H9 (cell line): ENCODE results near the gene RAD50. TPM values are rescaled to one million over a fixed set of nuclear protein-coding genes. Genes with fewer than 3 reads are reported as not detected.

ENCODE experiments used
- DNase-seq: peaks from one replicate; pipeline ENCODE4 v3.0.0-alpha.2; 2017
- H2AFZ ChIP-seq: one replicate; pipeline ENCODE4 v1.6.1; 2013; ENCODE audit warnings: mild to moderate bottlenecking, low read length, control low read depth, moderate library complexity
- H2AK5ac ChIP-seq: 2 replicates; pipeline ENCODE4 v1.6.1; 2013; ENCODE audit warnings: low read length, control low read depth, mixed read lengths; ENCODE audit not compliant: insufficient read length
- H2BK120ac ChIP-seq: one replicate; pipeline ENCODE4 v1.6.1; 2013; ENCODE audit warnings: low read depth, mild to moderate bottlenecking, low read length, control low read depth, inconsistent platforms; ENCODE audit not compliant: poor library complexity, severe bottlenecking
- H2BK12ac ChIP-seq: 2 replicates; pipeline ENCODE4 v1.6.1; 2013; ENCODE audit warnings: low read length, control low read depth, mixed read lengths, low read depth; ENCODE audit not compliant: insufficient read length
- H2BK15ac ChIP-seq: 2 replicates; pipeline ENCODE4 v1.6.1; 2013; ENCODE audit warnings: low read depth, low read length, control low read depth
- H2BK20ac ChIP-seq: one replicate; pipeline ENCODE4 v1.6.1; 2013; ENCODE audit warnings: low read depth, mild to moderate bottlenecking, low read length, control low read depth, inconsistent platforms; ENCODE audit not compliant: poor library complexity, severe bottlenecking
- H2BK5ac ChIP-seq: 2 replicates; pipeline ENCODE4 v1.6.1; 2013; ENCODE audit warnings: low read length, control low read depth, mixed read lengths; ENCODE audit not compliant: insufficient read length
- H3K14ac ChIP-seq: 2 replicates; pipeline ENCODE4 v1.6.1; 2013; ENCODE audit warnings: low read length, control low read depth; ENCODE audit not compliant: insufficient read depth
- H3K18ac ChIP-seq: 2 replicates; pipeline ENCODE4 v1.6.1; 2013; ENCODE audit warnings: low read depth, mild to moderate bottlenecking, mixed read lengths, low read length, control low read depth; ENCODE audit not compliant: insufficient read length
- H3K23ac ChIP-seq: 2 replicates; pipeline ENCODE4 v1.6.1; 2013; ENCODE audit warnings: low read length, control low read depth, mixed read lengths, low read depth; ENCODE audit not compliant: insufficient read length
- H3K23me2 ChIP-seq: 2 replicates; pipeline ENCODE4 v1.6.1; 2013; ENCODE audit warnings: low read depth, mild to moderate bottlenecking, mixed read lengths, low read length, control low read depth; ENCODE audit not compliant: insufficient read length, poor library complexity, severe bottlenecking
- H3K27ac ChIP-seq: 2 replicates; pipeline ENCODE4 v1.5.1; 2013; ENCODE audit warnings: low read length, control low read depth, mixed read lengths, low read depth; ENCODE audit not compliant: insufficient read length
- H3K27me3 ChIP-seq: 2 replicates; pipeline ENCODE4 v1.6.1; 2013; ENCODE audit warnings: low read length, control low read depth, inconsistent platforms; ENCODE audit not compliant: insufficient read depth
- H3K4ac ChIP-seq: 2 replicates; pipeline ENCODE4 v1.6.1; 2013; ENCODE audit warnings: low read depth, mild to moderate bottlenecking, control low read depth, inconsistent platforms, low read length, moderate library complexity
- H3K4me1 ChIP-seq: 2 replicates; pipeline ENCODE4 v1.6.1; 2013; ENCODE audit warnings: low read length, control low read depth, inconsistent platforms; ENCODE audit not compliant: insufficient read depth
- H3K4me2 ChIP-seq: 2 replicates; pipeline ENCODE4 v1.6.1; 2013; ENCODE audit warnings: low read length, control low read depth, mixed read lengths; ENCODE audit not compliant: insufficient read length, insufficient read depth
- H3K56ac ChIP-seq: 2 replicates; pipeline ENCODE4 v1.6.1; 2013; ENCODE audit warnings: low read depth, mild to moderate bottlenecking, mixed read lengths, low read length, control low read depth; ENCODE audit not compliant: insufficient read length
- H3K79me1 ChIP-seq: 2 replicates; pipeline ENCODE4 v1.6.1; 2013; ENCODE audit warnings: low read depth, mild to moderate bottlenecking, moderate library complexity, low read length, control low read depth, inconsistent platforms; ENCODE audit not compliant: insufficient read depth, poor library complexity, severe bottlenecking
- H3K79me2 ChIP-seq: 2 replicates; pipeline ENCODE4 v1.6.1; 2013; ENCODE audit warnings: low read length, control low read depth, inconsistent platforms; ENCODE audit not compliant: insufficient read depth
- H3K9ac ChIP-seq: 2 replicates; pipeline ENCODE4 v1.6.1; 2013; ENCODE audit warnings: low read length, control low read depth, mixed read lengths; ENCODE audit not compliant: insufficient read length; ENCODE audit errors: extremely low read depth
- H3K9me3 ChIP-seq: one replicate; pipeline ENCODE4 v1.6.1; 2013; ENCODE audit warnings: low read depth, low read length, inconsistent platforms; ENCODE audit not compliant: control insufficient read depth
- H3T11ph ChIP-seq: one replicate; pipeline ENCODE4 v1.6.1; 2013; ENCODE audit warnings: mild to moderate bottlenecking, low read length, control low read depth, inconsistent platforms
- H4K20me1 ChIP-seq: one replicate; pipeline ENCODE4 v1.6.1; 2013; ENCODE audit not compliant: control insufficient read depth, insufficient read length, insufficient read depth
- H4K5ac ChIP-seq: 2 replicates; pipeline ENCODE4 v1.6.1; 2013; ENCODE audit warnings: low read depth, mild to moderate bottlenecking, mixed read lengths, low read length, control low read depth; ENCODE audit not compliant: insufficient read length
- H4K8ac ChIP-seq: replicated peaks from 2 replicates; pipeline ENCODE4 v1.6.1; 2013; ENCODE audit warnings: low read length, control low read depth, mixed read lengths, low read depth; ENCODE audit not compliant: insufficient read length
- H4K91ac ChIP-seq: 2 replicates; pipeline ENCODE4 v1.6.1; 2013; ENCODE audit warnings: low read depth, mild to moderate bottlenecking, moderate library complexity, mixed read lengths, low read length, control low read depth; ENCODE audit not compliant: insufficient read length
- H3K27ac Mint-ChIP-seq, 3 experiments: 2 replicates in 2 of 3; 3 replicates in 1 of 3; pipeline ENCODE4 v1.8.0; 2020 to 2021; ENCODE audit warnings: mixed read lengths in 3 of 3, mild to moderate bottlenecking in 1 of 3, moderate library complexity in 1 of 3
- H3K27me3 Mint-ChIP-seq: 2 replicates; pipeline ENCODE4 v1.8.0; 2021; ENCODE audit warnings: low read depth, mild to moderate bottlenecking, moderate library complexity, mixed read lengths
- H3K36me3 Mint-ChIP-seq, 3 experiments: 2 replicates in 2 of 3; 3 replicates in 1 of 3; pipeline ENCODE4 v1.8.0; 2020 to 2021; ENCODE audit warnings: low read depth in 3 of 3, mixed read lengths in 3 of 3; ENCODE audit not compliant: insufficient read depth in 1 of 3
- H3K4me1 Mint-ChIP-seq, 2 experiments: 2 replicates each; pipeline ENCODE4 v1.8.0; 2020; ENCODE audit warnings: mixed read lengths in 2 of 2
- H3K4me3 Mint-ChIP-seq, 2 experiments: 2 replicates in 1 of 2; 3 replicates in 1 of 2; pipeline ENCODE4 v1.8.0; 2020 to 2021; ENCODE audit warnings: mild to moderate bottlenecking in 2 of 2, mixed read lengths in 2 of 2, moderate library complexity in 1 of 2
- H3K9me3 Mint-ChIP-seq, 2 experiments: 2 replicates in 1 of 2; 3 replicates in 1 of 2; pipeline ENCODE4 v1.8.0; 2020; ENCODE audit warnings: mild to moderate bottlenecking in 2 of 2, mixed read lengths in 2 of 2, moderate library complexity in 1 of 2
- CTCF ChIP-seq: fragments of 200-600 bp; sonication (generic); conservative IDR thresholded peaks from 3 replicates; pipeline ENCODE4 v1.8.0; 2021; ENCODE audit warnings: antibody characterized with exemption, mild to moderate bottlenecking
- WGBS: extraction: QIAGEN DNeasy Blood & Tissue Kit; methylation state at CpG from one replicate; pipeline ENCODE4 v1.1.7; 2013; ENCODE audit warnings: missing lambda C conversion rate, low lambda C conversion rate, mixed read lengths; ENCODE audit not compliant: insufficient read length; ENCODE audit errors: extremely low coverage; 5-methylcytosine and 5-hydroxymethylcytosine counted together
- total RNA-seq: library from RNA; stranded (reverse); gene quantifications from 2 replicates; pipeline ENCODE4 v1.2.1, GENCODE V29; 2021

RAD50 gene
- total RNA-seq, 1 experiment from 2014 or later: 46.1 TPM

GRCh38 chr5:132530946-132531345 lies 25.8 kb upstream of the RAD50 start:
- no peak overlapping the region for H3K18ac ChIP-seq
- no peaks in the 10 kb centered on the region for H4K20me1 ChIP-seq
- H3K23ac ChIP-seq: no peak overlapping the region
- H4K5ac ChIP-seq: no peak overlapping the region
- H3K79me2 ChIP-seq: no peaks in the 10 kb centered on the region
- peaks cover 0 to 2% of the 10 kb centered on the region in 2 experiments; a peak in 2 of 4 replicates for H3K4me1 Mint-ChIP-seq
- H3K36me3 Mint-ChIP-seq: no peaks in the 10 kb centered on the region
- no peak overlapping the region for H3T11ph ChIP-seq
- H3K4me2 ChIP-seq: no peak overlapping the region
- no peak overlapping the region for H3K9ac ChIP-seq
- H3K79me1 ChIP-seq: no peaks in the 10 kb centered on the region
- H3K4ac ChIP-seq: no peak overlapping the region
- no CpG with 5 or more reads among the region's 4 CpGs for WGBS
- no peak overlapping the region for H3K4me3 Mint-ChIP-seq
- H3K9me3 Mint-ChIP-seq: no peaks in the 10 kb centered on the region
- H3K27ac Mint-ChIP-seq: no peak overlapping the region
- H2BK15ac ChIP-seq: no peak overlapping the region
- H2BK20ac ChIP-seq: no peak overlapping the region
- no peak overlapping the region for H4K91ac ChIP-seq
- H3K23me2 ChIP-seq: no peaks in the 10 kb centered on the region
- H3K27me3 Mint-ChIP-seq: peaks cover 23% of the 10 kb centered on the region
- H2BK120ac ChIP-seq: no peak overlapping the region
- no peak overlapping the region for H2BK12ac ChIP-seq
- no peak overlapping the region for H3K27ac ChIP-seq
- no peak for TF ChIP-seq CTCF
- no peak overlapping the region for H2AK5ac ChIP-seq
- H4K8ac ChIP-seq: no peak overlapping the region
- H3K56ac ChIP-seq: no peak overlapping the region
- no peaks in the 10 kb centered on the region for H3K9me3 ChIP-seq
- DNase-seq: no peak
- no peaks in the 10 kb centered on the region for H3K4me1 ChIP-seq
- no peak overlapping the region for H2AFZ ChIP-seq
- H2BK5ac ChIP-seq: no peak overlapping the region
- no peaks in the 10 kb centered on the region for H3K27me3 ChIP-seq
- H3K14ac ChIP-seq: no peak overlapping the region
